ENCODE measurements around the gene RNF222. TPM values are rescaled to one million over a fixed set of nuclear protein-coding genes. Genes with fewer than 3 reads are reported as not detected.
"Not testable (repeated sequence)": the region's sequence is repeated elsewhere in the genome, so short reads cannot be mapped to it uniquely, and the experiment has no call there.

The RNF222 gene
- total RNA-seq, 1 donor: not detected

DNA sequence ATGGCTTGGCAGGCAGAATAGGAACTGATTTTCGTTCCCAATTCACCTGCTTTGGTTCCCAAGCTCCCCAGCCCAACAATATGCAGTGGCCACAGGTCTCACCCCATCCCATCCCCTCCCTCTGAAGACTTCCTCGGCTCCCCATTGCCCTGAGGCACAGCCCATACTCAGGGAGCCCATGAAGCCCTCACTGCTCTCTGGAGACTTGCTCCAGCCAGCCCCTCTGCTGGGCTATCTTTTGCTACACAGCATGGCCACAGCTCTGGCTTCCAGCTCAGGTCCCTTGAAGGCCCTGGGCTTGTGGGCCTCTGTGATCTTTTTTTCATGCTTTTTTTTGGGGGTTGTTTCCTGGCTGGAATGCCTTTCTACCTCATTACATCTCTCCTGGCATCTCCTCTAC, 8.5 kb upstream of the RNF222 start:
- no peak for DNase-seq (ENCODE audit: low read depth)
- no peak for TF ChIP-seq CTCF (IDR thresholded peaks at IDR 0.05; ENCODE audit: insufficient read depth, low read length)
- H3K4me3 ChIP-seq (ENCODE audit: low read depth, low read length): no peak overlapping the region

GRCh38 chr17:8405499-8406016, 7.9 kb upstream of the RNF222 start:
- H3K4me3 ChIP-seq (ENCODE audit: low read depth, low read length): no peak overlapping the region
- DNase-seq (ENCODE audit: low read depth): no peak
- TF ChIP-seq CTCF (IDR thresholded peaks at IDR 0.05; ENCODE audit: insufficient read depth, low read length): no peak

GRCh38 chr17:8402921-8403536, 5.4 kb upstream of the RNF222 start:
- no peak for TF ChIP-seq CTCF (IDR thresholded peaks at IDR 0.05; ENCODE audit: insufficient read depth, low read length)
- DNase-seq (ENCODE audit: low read depth): no peak
- H3K4me3 ChIP-seq (ENCODE audit: low read depth, low read length): no peak overlapping the region

- DNase-seq (ENCODE audit: low read depth): no peak
- TF ChIP-seq CTCF (IDR thresholded peaks at IDR 0.05; ENCODE audit: insufficient read depth, low read length): no peak
- no peak overlapping the region for H3K4me3 ChIP-seq (ENCODE audit: low read depth, low read length)
These were observed 3.5 kb upstream of the RNF222 start for GRCh38 chr17:8401107-8401506.

DNA sequence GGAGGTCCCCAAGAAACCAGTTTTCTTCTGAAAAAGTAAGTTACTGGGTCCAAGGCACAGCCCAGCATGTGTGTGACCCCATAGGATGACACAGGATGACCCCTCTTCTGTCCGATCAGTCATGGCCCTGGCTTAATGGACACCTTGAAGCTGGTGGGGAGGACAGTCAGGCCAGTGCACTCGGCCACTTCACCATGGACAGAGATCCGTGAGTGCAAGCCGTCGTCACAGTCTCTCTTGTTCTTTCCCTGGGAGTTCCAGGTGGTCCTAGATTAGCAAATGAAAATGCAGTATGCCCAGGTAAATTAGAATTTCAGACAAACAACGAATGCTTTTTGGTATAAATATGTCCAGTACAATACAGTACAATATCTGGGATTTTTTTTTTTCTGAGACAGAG, 1.4 kb upstream of the RNF222 start:
- no peak overlapping the region for H3K4me3 ChIP-seq (ENCODE audit: low read depth, low read length)
- TF ChIP-seq CTCF (IDR thresholded peaks at IDR 0.05; ENCODE audit: insufficient read depth, low read length): no peak
- DNase-seq (ENCODE audit: low read depth): no peak

- not testable (repeated sequence) for H3K4me3 ChIP-seq (ENCODE audit: low read depth, low read length); DNase-seq (ENCODE audit: low read depth)
These were observed 3.1 kb downstream of the RNF222 start for GRCh38 chr17:8394497-8394896.

- no peak overlapping the region for H3K4me3 ChIP-seq (ENCODE audit: low read depth, low read length)
- TF ChIP-seq CTCF (IDR thresholded peaks at IDR 0.05; ENCODE audit: insufficient read depth, low read length): no peak
- no peak for DNase-seq (ENCODE audit: low read depth)
These were observed 4.0 kb downstream of the RNF222 start for GRCh38 chr17:8393470-8394231.

Data from fibroblast of the aortic adventitia (primary cell).